Measurements from ENCODE around the gene GPR158. TPM values are rescaled to one million over a fixed set of nuclear protein-coding genes. Genes with fewer than 3 reads are reported as not detected.

Gene GPR158
- total RNA-seq, 1 experiment from 2014 or later: not detected

DNA sequence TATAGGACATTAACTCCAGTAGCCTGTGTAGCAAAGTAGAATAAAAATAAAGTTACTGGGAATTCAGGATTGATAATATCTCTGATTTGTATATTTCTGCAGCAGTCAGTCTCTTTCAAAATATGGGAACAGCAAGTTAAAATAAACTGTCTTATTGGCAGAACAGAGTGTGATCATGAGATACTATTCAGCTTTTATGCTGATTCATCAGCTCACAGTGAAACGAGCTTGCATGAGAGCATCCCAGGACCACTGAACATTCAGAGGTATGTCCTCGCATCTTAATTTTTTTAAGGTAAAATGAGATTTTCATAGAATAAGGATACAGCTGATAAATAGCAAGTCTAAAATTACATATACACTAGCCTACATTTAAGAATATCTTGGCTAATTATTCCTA lies 476.7 kb downstream of the GPR158 start:
- Histone ChIP-seq H3K4me3 (ENCODE audit: low read length) (no peak overlapping the region), H3K9me3 (ENCODE audit: low read length) (no peaks in the 10 kb centered on the region), H3F3A (ENCODE audit: low read length, unreplicated experiment) (no peaks in the 10 kb centered on the region), H3K36me3 (ENCODE audit: low read depth, low read length) (no peaks in the 10 kb centered on the region), H3K27ac (ENCODE audit: low read length) (no peak overlapping the region), H2AFZ (ENCODE audit: low read length) (no peak overlapping the region), H3K4me2 (ENCODE audit: low read length) (no peak overlapping the region), H3K9me2 (replicated peaks; ENCODE audit: low read length) (no peaks in the 10 kb centered on the region), H4K20me1 (ENCODE audit: low read length) (no peaks in the 10 kb centered on the region), H3K79me2 (ENCODE audit: low read length) (no peaks in the 10 kb centered on the region), H3K27me3 (ENCODE audit: low read length) (no peaks in the 10 kb centered on the region), H3K9ac (ENCODE audit: low read length) (no peak overlapping the region), H3K4me1 (ENCODE audit: insufficient read depth, low read length) (no peaks in the 10 kb centered on the region)
- TF ChIP-seq EZH2phosphoT487 (IDR thresholded peaks at IDR 0.05; ENCODE audit: borderline replicate concordance, low read length) (no peak), EZH2 (IDR thresholded peaks at IDR 0.05; ENCODE audit: low read length, unreplicated experiment) (no peak)
- TF ChIP-seq, protein P1, sequence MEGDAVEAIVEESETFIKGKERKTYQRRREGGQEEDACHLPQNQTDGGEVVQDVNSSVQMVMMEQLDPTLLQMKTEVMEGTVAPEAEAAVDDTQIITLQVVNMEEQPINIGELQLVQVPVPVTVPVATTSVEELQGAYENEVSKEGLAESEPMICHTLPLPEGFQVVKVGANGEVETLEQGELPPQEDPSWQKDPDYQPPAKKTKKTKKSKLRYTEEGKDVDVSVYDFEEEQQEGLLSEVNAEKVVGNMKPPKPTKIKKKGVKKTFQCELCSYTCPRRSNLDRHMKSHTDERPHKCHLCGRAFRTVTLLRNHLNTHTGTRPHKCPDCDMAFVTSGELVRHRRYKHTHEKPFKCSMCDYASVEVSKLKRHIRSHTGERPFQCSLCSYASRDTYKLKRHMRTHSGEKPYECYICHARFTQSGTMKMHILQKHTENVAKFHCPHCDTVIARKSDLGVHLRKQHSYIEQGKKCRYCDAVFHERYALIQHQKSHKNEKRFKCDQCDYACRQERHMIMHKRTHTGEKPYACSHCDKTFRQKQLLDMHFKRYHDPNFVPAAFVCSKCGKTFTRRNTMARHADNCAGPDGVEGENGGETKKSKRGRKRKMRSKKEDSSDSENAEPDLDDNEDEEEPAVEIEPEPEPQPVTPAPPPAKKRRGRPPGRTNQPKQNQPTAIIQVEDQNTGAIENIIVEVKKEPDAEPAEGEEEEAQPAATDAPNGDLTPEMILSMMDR (conservative IDR thresholded peaks at IDR 0.05; ENCODE audit: low read depth, low read length): no peak
- CTCF ChIA-PET: no interaction called here
- POLR2A ChIA-PET (ENCODE audit: unreplicated experiment): no interaction called here
- intact Hi-C loops (cut with micrococcal nuclease): no loop called here
- ATAC-seq (no peak), DNase-seq (no peak)
- no TSS peak for BruUV-seq (replicated peaks)

Other genes starting within 250 kb of the GPR158 start
- gene PRTFDC1, start 222.4 kb upstream of the GPR158 start, total RNA-seq (2014; rRNA removed): 9.7 and 10.2 TPM in 2 replicates
- not detected in 2 replicates for gene ENKUR, start 158.8 kb upstream of the GPR158 start, total RNA-seq (2014; rRNA removed)
- gene THNSL1, start 158.4 kb upstream of the GPR158 start, total RNA-seq (2014; rRNA removed): 2.7 and 3.2 TPM in 2 replicates

Measured in PC-3 (cell line).